NCI-H2227 treated with DMSO at 0.1 percent for 48 hours (cell line): Measurements from ENCODE around the gene ENGASE.

Experiments used
- DNase-seq: peaks from one replicate; lab custom pipeline; 2025; lab: John Stamatoyannopoulos, UW

The ENGASE gene

DNA sequence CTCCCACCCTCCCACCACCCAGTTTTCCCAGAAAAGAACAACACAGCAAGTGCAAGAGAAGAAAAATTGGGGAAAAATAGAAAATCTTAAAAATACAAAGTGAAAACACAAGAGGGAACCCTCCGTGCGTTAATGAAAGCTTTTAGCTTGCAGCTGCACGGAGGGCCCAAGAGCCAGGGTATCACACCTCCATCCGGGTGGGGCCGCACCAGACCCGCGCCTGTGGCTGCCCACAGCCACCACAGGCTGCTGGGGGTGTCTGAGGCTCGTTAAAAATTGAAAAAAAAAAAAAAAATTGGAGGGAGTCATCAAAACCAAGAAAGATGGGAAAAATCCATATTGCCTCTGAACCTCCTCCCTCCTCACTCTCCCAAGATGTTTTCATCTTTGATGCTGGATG is 18.6 kb downstream of the ENGASE start:
- no peak for DNase-seq

DNA sequence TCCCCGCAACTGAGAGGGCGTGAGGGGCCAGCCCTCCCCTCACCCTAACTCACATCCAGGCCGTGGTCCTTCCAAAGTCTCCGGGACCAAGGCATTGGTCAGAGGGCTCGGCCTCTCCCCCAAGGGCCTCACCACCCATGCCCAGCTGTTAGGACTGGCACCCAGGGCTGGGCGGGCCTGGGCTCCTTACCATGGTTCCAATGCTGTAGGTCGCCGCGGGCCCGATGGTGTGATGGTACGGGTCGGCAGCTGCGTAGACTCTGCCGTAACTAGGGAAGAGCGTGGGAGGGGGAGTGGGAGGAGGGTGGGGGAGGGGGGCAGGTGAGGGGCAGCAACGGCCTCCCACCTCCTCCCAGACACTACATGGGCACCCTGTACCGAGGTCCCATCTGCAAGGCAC is 19.6 kb downstream of the ENGASE start:
- DNase-seq: no peak

DNA sequence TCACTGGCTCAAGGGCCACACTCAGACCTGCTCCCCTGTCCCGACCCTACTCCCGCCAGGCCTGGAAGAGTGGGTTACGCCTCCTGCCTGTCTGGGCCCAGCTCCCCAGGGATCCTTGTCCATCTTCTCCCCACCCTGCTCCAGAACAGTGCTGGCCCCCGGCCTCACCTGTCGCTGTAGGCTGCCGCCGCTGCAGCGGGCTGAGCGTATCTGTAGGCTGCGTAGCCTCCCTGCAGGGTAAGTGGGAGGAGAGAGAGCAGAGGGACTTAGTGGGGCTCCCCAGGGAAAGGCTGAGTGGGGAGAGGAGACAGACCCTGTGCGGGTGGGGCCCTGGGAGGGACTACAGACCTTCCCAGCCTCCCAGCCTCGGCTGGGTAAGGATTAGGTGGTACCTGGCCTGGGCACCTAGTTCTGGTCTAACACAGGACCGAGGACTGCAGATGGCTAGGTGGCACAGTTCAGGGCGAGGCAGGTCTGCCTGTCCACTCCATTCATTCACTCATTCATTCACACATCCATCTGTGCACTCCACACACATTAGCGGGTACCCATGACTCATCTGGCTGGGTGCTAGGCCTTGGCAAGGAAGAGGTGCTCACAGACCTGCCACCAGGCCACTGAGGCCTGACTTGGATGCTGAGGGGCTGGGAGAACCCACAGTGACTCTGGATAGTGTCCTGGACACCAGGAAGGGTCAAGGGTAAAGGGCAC is 20.9 kb downstream of the ENGASE start:
- no peak for DNase-seq

DNA sequence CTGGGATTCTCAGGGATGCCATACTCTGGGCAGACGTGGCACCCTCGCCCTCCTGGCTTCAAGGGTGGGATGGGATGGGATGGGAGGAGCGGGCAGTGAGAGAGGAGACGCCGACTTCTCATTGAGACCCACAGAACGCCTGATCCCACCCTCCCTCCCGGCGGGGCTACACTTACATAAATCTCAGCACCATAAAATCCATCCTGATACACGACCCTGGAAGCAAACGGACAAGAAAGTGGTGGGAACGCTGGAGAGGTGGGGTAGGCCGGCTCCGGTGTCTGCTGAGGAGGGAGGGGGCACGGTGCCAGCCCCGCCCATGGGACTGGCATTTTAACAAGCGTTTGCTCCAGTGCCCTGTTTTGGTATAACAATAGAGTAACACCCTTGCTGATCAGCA is 21.9 kb downstream of the ENGASE start:
- no peak for DNase-seq

DNA sequence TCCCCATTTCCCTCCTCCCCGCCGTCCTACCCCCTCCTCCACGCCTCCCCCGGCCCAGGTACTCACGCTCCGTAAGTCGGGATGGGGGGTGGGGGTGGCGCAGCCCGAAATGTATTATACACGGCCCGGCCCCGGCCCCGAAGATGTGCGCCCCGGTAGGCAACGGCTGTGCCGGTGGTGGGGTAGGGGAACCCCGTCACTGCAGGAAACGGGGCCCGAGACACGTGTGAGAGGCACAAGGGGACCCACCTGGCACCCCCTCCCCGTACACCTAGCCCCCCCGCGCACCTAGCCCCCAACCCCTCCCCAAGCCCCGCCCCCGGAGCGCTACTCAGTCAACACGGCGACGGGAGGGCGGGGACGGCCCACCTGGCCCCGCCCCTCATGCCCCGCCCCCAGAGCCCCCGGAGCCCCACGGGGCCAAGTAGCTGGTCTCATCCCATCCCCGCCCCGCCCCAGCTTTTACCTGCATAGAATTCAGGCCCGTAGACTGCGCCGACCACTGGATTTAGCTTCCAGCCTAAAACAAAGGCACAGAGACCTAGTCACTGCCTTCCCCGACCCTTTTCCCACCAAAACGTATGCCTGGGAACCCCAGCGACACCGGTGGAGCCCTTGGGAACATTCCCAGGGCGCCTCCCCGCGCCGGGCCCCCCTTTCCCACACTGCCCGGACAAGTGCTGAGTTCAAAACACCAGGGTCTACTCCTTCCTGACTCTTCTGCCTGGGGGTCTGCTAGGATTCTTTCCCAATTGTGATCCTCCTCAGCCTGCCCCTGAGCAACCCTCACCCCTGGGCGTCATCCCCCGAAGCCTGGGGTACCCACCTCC is 22.8 kb downstream of the ENGASE start:
- no peak for DNase-seq

DNA sequence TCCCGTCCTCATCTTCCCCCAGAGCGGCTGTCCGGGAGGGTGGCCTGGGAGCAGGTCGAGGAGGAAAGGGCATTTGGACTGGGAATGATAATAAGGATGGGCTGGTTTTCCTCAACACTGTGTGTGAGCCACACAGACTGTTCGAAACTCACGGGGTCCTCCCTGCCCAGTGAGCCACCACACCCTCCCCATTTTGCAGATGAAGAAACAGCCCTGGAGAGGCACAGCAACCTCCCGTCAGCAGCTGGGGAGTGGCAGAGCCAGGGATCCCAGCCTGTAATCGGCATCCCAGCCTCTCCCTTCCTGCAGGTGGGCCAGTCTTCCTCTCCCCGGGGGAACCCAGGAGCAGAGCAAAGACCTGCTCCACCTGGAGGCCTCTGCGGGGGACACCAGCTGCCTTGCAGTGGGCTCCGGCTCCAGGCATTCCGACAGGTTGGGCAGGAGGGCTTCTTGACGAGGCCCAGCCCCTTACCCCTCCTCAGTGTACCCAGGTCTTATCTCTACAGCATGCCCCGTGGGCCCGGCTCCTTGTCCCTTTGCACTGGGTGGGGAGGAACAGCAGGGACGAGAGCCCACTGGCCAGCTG is 23.8 kb downstream of the ENGASE start:
- no peak for DNase-seq

DNA sequence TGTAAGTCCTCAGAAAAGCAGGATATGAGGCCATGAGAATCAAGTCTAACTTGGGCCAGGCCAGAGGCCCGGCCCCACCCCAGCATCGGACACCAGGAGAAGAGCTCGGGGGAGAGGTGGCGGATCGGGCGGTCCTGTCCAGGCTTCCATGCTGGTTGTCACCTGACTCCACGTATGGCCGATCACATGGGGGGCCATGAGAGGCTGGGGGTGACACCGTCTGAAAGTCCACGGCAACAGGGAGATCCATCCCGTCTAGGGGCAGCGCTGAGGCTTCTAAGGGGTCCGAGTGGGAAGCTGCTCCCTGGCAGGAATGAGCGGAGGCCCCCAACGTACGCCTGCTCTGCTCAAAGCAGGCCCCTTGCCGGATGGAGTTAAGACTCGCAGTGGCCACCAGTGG is 25.8 kb downstream of the ENGASE start:
- no peak for DNase-seq

DNA sequence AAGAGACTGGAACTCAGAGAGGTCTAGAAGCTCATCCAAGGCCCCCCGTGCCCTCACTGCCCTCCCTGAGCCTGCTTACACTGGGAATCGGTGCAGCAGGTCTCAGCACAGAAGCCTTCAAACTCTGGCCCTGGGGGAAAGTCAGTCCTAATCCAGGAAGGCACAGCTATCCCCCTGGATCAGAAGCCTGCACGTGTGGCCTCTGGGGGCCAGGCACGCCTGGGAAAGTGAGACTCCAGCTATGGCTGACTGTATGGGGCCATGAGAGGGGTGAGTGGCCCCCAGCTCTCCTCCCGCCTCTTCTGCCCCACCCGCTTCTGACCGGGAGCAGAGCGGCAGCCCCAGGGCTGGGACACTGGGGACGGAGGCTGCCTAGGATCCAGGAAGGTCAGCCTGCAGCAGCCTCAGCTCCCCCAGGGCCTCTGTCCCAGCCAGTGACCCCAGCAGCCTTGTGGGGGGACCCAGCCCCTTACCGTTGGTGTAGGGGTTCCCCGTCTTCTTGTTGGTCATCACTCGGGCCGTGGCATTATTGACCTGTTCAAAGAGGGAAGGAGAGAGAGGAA is 26.6 kb downstream of the ENGASE start:
- no peak for DNase-seq

DNA sequence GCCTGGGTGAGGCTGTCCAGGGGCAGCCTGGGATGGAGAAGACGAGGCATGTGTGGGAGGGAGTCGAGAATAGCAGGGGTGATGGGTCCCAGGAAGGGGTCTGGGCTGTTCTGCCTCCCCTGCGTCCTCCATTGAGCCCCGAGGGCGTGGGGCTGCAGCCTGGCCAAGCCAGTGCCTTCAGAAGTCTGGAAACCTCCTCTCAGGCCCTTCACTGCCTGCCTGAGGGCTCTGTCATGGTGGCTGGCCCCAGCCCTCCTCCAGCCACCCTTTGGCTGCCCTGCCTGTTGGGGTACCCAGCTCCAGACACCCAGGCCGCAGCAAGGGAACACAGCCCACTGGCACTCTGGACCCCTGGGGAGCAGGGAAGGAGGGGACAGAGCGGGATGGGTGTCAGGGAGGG is 27.6 kb downstream of the ENGASE start:
- no peak for DNase-seq

DNA sequence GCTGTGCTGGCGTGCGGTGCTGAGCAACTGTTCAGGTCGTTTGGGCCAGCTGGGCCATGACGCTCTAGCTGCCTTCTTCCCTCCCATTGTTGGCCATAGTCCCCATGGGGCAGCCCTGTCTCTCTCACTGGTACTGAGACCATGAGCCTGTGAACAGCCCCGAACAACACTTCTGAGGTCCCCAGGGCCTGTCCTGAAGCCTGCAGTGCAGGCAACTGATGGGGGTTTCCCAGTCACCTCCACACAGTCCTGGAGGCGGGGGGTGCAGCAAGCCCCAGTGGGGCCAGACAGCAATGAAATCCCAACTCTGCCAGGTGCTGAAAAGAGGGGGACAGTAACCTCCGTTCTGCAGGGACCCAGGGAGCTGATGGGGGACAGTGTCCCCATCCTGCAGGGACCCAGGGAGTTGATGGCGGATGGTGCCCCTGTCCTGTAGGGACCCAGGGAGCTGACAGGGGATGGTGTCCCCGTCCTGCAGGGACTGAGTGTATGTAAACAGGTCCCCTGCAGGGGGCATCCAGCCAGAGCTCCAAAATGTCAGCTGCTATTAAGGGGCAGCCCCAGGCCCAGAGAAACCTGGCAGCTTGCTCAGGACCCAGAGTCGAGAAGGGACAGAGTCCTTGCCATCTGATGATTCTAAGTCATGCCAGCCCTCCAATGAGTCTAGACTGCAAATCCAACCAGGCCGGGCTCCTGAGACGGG is 30.4 kb downstream of the ENGASE start:
- DNase-seq: no peak

DNA sequence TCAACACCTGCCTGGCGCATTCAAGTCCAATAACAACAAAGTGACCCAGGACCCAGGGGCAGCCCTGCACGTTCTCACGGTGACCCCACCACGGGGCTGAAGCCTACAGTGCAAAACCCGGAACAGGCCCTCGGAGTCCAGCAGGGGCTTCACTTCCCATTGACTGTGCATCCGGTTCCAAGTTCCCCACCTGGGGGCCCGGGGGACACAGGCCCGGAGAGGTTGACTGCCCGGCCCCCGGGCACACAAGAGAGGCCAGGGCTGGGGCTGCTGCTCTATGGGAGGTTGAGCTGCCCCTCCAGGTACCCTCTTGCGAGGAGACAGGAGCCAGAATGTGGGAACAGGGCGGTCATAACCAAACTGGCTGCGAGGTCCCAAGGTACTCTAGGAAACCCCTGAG is 31.3 kb downstream of the ENGASE start:
- no peak for DNase-seq

DNA sequence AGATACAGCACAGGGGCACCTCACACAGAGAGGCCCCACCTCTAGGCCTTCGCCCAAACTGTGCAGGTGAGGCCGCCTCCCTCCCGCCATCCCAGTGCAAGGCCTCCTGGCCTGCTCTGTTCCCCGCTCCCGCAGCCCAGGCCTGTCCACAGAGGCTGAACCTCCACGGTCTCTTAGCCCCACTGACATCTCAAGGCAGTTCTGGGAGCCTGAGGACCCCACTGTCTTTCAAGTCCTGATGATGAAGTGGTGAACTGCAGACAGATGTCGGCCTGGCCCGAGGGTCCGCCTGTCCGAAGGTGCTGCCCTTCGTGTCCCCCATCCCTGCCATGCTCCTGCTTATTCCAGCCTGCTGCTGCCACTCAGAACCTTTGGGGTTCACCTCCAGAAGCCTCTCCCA is 32.3 kb downstream of the ENGASE start:
- DNase-seq: no peak

DNA sequence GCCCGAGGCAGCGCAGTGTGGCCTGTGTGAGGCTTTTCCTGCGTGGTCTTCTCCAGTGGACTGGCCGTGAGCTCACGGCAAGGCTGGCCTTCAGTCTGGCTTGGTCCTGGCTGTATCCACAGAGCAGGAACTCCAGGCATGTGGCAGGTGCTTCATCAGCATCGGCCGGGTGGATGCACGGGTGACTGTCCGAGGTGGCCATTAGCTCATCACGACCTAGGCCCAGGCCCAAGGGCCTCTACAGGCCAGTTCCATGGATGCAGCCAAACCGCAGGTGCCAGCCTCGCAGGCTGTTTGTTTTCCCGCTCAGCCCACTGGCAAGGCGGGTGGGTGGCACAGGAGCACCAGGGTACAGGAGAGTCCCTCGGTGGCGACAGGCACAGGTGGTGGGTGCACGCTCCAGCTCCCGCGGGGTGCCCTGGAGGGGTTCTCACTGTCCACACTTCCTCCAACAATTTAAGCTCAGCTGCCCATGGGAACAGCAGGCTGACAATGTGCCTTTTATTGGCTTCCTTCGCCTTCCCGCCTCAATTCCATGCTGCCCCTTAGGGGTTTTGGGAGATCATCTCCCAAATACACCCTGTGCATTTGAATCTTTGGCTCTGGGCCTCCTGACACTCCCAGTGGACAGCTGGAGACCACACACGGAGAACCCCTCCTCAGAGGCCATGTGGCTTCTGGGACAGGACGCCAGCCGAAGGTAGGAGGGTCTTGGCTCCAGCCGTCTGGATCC is 33.0 kb downstream of the ENGASE start:
- DNase-seq: no peak

DNA sequence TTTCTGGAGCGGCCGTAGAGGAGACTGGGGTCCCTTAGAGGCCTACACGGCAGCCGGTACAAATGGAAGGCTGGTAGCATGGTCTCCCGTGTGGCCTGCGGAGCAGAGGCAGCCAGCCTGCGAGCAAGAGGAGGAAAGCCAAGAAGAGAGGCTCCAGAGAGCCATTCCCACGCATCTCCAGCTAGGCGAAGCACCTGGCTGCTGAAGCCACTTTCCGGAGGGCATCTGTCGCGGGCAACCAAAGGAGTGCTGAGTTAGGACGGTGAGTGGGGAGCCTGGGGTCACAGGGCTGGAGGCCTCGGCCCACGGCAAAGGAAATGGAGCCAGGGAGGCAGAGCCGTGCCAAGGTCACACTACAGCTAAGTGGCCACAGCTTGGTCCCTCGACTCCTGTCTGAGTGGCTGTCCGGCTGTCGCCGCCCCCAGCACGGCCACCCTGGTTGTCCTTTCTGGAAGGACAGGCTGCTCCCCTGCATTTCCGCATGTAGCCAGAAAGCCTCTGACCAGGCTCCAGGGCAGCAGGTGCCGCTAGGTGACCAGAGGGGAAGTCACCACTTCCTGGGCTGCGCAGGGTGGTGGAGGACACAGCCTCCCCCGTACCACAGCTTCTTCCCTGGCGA is 33.7 kb downstream of the ENGASE start:
- DNase-seq: no peak

DNA sequence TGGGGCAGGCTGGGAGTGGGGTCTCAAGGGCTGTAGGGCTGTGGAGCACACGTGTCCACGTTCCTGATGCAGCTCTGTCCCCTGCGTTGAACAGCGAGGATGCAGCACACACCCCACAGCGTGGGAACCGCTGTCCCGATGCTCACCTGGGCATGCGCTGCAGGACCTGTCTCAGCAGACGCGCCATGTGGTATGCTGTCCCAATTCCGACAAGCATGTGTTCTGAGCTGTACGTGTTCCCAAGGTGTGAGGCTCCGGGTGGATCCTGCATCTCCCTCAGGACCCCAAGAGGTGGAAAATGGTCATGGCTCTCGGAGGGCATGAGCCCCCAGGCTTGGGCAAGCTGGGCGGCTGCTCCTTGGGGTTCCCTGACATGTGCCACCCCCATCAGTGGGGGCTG is 34.2 kb downstream of the ENGASE start:
- DNase-seq: no peak

DNA sequence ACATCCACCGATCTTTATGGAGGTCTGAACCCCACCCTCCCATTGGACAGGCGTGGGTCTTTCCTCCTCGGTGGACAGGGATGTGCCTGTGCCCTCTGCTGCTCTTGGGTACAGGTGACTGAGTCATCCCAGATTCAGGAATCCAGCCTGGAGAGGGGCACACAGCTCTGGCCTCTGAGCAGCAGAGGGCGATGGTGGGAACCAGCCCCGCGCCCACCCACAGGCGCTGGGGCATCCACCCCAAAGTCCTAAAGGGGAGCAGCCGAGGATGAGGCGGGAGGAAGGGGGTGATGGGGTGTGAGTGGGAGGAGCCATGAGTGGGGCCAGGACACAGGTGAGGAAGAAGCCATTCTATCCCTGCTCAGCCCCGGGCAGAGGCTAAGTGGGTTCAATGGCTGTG is 35.0 kb downstream of the ENGASE start:
- DNase-seq: no peak

DNA sequence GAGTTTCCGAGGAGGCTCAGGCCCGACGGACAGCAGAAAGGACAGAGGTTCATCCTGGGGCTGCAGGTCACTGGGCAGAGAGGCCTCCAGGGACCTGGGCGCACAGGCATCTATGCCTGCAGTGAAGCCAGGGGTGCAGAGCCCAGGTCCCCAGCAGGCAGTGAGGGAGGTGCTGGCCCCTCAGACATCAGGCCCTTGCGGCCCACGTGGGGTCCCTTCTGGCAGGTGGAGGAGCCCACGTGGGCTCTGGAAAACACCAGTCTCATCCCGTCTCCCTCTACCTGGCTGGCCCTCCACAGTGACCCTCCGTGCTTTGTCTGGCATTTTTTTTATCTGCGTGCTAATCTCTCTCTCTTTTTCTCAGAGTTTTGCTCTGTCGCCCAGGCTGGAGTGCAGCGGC is 36.5 kb downstream of the ENGASE start:
- DNase-seq: no peak

DNA sequence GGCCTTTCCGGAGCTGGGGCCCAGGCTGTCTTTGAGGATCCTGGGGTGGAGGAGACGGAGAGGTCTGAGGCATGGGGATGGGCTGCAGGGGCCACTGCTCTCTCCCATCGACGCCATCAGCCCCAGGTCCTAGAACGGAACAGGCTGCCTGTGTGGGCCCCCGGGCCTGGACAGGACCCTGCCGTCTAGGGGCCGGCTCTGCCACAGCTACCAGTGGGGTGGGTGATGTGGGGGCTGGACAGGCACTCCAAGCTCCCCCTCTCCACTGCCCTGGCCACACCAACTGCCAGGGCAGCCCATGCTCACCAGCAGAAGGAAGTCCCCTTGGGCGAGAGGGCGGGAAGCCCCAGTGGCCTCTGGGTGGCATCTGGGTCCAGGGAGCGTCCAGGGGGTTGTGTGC is 37.8 kb downstream of the ENGASE start:
- no peak for DNase-seq

DNA sequence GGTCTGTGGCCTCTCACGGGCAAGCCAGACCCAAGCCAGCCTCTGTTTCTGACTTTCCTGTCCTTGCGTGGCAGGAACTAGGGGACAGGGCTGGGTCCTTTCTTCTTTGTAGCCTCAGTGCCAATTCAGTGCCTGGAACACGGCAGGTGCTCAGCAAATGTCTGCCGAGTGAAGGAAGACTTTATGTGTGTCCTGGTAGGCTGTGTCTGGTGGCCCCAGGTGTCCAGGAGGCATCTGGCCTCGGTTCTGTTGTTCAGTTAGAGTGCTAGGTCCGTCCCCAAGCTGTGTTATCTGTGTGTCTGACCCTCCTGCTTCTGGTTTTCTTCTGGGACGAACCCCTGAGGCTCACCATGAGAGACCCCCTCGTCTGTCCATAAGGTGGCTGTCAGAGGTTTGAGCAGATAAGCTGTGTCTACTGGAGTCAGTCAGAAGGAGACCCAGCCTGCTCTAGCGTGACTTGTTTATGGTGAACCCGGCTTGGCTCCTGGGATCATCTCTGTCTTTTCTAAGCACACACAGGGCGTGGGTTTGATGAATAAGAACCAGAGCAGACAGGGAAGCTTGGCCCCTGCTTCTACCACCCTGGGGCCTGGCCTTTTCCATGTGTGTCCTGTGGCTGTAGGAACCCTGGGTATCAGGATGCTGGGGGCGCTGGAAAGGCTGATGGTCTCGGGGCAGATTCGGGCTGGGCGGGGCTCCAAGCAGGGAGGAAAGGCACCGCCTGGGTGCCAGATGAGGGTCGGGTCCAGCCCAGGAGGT is 39.3 kb downstream of the ENGASE start:
- no peak for DNase-seq
